ENCODE results near the gene TFF3.

TFF3 gene

DNA sequence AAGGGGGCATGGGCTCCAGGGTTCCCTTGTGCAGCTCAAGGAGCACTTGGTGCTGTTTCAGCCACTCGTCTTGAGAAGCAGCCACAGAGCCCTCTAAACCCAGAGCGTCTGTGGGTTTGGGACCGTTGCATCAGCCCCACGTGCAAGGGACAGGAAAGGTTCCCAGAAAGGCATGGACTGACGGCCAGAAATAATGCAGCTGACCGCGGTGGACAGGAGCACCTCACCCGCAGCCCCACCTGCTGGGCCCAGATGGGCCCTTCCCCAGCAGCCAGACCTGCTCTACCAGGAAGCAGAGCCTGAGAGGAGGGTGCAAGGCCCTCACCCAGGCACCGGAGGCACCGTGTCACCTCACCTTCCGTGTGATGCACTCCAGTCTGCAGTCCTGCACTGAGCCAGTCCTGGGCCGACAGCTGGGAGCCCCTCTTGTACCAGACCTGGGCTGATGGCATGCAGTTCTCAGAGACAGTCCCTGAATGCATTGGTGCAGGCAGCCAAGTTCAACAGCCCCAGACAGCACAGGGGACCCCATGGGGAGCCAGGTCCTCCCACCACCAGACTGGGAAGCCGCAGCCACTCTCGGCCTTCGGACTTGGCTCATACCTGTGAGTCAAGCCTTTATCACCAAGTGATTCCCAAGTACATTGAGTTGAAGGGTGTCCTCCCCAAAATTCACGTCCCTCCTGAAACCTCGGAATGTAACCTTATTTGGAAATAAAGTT lies 4.8 kb upstream of the TFF3 start:
- DNase-seq = peak; percentile 44

GRCh38 chr21:42319376-42319775 lies 4.2 kb upstream of the TFF3 start:
- DNase-seq = no peak

- DNase-seq = no peak
These were observed 2.9 kb upstream of the TFF3 start for GRCh38 chr21:42317826-42318746.

DNA sequence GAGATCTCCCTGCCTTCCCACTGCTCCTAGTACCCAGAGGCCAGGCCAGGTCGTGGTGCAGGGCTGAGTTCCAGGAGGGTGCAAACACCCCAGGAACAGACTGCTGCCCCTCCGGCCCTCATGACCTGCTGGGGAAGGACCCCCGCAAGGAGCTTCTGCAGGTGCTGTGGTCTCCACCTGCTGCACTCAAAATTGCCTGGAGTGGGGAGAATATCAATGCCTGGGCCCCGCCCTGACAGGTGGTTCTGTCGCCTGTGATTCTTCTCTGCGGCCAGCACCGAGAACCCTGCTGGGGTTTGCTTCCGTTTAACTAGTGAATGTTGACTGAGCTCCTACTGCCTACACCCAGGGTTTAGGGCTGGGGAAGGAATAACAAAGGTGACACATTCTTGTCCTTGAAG lies 2.1 kb upstream of the TFF3 start:
- DNase-seq = peak; percentile 64

- DNase-seq = peak; percentile 51
These were observed 1.7 kb upstream of the TFF3 start for GRCh38 chr21:42316891-42317290.

DNA sequence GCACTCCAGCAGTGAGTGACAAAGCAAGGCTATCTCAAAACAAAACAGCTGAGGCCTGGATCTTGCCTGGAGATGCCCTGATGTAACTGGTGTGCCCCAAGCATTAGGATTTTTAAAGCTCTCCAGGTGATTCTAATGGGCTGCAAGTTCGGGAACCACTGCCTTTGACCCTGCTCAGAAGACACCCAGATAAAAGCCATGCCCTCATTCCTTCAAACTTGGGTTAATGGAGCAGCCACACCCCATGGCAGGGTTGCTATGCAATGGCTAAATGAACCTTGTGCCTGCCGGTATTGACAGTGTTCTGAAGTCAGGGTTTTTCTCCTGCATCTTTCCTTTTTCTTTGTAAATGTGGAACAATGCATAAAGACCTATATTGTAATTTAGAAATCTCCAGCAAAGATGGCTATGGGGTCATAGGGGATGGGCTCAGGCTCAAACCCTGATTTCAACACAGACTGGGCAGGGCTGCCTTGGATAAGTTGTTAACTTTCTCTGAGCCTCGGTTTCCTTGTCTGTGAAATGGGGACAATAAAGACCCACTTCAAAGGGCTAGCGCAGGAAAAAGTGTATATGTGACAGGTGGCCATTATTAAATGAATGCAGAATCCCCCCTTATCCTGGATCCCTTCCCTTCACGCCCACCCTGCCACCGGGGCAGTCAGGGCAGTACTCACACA lies 453 bp downstream of the TFF3 start:
- DNase-seq = no peak

GRCh38 chr21:42313501-42313969 lies 1.7 kb downstream of the TFF3 start:
- DNase-seq = peak; percentile 73

- DNase-seq = peak; percentile 23
These were observed 2.5 kb downstream of the TFF3 start for GRCh38 chr21:42312626-42313104.

- DNase-seq = no peak
These were observed 3.2 kb downstream of the TFF3 start for GRCh38 chr21:42311816-42312625.

DNA sequence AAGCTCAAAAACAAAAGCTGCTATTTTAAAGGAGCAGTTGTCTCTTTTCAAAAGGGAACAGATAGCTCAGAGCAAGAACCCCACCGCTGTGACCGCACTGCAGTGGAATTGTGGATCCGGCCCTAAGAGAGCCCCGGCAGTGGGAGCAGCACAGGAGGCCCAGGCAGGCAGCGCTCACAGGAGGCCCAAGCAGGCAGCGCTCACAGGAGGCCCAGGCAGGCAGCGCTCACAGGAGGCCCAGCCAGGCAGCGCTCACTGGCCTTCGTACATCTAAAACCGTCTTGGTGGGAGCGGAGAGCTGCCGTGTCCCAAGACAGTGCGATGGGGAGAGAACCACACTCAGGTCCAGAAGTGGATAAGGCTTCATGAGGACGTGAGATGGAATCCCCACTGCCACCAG lies 4.0 kb downstream of the TFF3 start:
- no peak for DNase-seq

- DNase-seq = no peak
These were observed 4.7 kb downstream of the TFF3 start for GRCh38 chr21:42310411-42311001.

DNA sequence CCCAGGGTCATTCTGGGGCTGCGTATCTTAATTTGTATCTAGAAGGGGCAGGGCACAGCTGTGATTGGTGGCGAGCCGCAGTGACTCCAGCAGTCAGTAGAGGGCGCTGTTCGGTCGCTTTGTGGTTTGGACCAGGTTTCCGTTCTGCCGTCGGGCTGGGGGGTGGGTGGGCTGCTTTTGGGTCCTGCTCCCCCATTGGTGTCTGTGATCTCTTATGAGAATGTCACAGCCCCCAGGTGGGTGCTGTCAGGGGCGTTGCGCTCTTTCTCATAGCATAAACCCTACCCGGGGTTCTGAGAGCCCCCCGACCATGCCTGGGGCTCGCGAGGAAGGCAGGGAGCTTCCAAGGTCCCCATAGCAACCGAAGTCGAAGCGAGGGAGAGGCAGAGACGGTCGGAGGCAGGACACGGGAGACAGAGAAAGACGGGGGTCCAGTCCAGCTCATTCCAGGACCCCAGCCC lies 5.4 kb downstream of the TFF3 start:
- peak; percentile 22 for DNase-seq

- DNase-seq = no peak
These were observed 6.1 kb downstream of the TFF3 start for GRCh38 chr21:42308914-42309752.

- no peak for DNase-seq
These were observed 6.9 kb downstream of the TFF3 start for GRCh38 chr21:42308161-42308913.

GRCh38 chr21:42307106-42307505 lies 8.1 kb downstream of the TFF3 start:
- peak; percentile 40 for DNase-seq

GRCh38 chr21:42306366-42307035 lies 8.7 kb downstream of the TFF3 start:
- no peak for DNase-seq

GRCh38 chr21:42305707-42306147 lies 9.5 kb downstream of the TFF3 start:
- DNase-seq = no peak

DNA sequence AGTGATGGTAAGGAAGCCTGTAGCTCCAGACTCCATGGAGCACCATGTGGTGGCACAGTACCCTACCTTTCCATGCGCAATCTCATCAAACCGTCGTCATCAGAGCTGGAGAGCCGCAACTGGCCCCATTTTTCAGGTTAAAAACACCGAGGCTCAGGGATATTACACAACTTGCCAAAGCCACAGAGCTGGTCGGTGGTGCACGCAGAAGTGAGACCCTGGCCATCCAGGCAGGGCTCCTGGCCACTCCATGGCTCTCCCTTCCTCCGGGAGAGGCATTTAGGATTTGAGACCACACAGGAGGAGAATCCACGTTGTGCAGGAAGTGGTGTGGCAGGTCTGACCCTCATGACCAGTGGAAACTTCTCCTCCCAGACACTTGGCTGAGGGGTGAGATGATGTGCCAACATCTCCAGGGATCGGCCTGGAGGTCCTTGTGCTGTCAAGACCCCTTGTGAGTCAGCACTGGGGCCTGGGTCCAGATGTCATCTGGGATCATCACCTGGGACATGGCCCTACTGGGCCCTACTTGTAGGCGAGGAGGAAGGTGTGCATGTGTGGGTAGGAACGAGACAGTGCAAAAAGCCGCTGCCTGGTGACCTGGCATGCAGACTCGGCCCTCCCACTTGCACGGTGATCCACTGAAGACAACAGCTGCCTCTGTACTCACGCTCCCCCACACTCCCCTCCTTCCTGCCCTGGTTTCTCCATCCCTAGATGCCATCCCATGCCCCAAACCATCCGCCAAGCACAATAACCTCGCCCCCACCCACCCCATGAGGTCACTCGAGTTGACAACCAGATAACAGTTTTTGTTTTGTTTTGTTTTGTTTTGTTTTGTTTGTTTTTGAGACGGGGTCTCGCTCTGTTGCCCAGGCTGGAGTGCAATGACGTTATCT lies 10.4 kb downstream of the TFF3 start:
- DNase-seq = no peak

Measured in NCI-H510A treated with DMSO at 0.1 percent for 48 hours (cell line).